HL-60 (cell line): ENCODE data around the gene ADAMTS16.

ENCODE experiments used
- DNase-seq, 2 experiments: peaks; one replicate each; pipeline ENCODE4 v3.0.0-alpha.2; 2010 to 2020; ENCODE audit warnings: low read depth in 1 of 2, low spot score in 1 of 2
- H3K27ac ChIP-seq: fragments of 250-450 bp; sonication (Bioruptor Pico); replicated peaks from 2 replicates; pipeline ENCODE4 v1.5.1; 2020; ENCODE audit warnings: mild to moderate bottlenecking, moderate library complexity
- H3K27me3 ChIP-seq: fragments of 250-450 bp; sonication (Bioruptor Pico); 2 replicates; pipeline ENCODE4 v1.5.1; 2021; ENCODE audit warnings: mild to moderate bottlenecking, moderate library complexity; ENCODE audit not compliant: insufficient read depth, poor library complexity, severe bottlenecking
- H3K4me3 ChIP-seq: replicated peaks from 2 replicates; pipeline ENCODE4 v1.5.1; 2011; ENCODE audit warnings: mild to moderate bottlenecking, control low read depth, low read length; ENCODE audit not compliant: insufficient read depth
- GABPA ChIP-seq: IDR thresholded peaks from 2 replicates; pipeline ENCODE4 v1.6.1; 2012; ENCODE audit warnings: low read depth
- POLR2AphosphoS5 ChIP-seq: IDR thresholded peaks from 2 replicates; pipeline ENCODE4 v1.6.1; 2012; ENCODE audit warnings: low read depth
- REST ChIP-seq: IDR thresholded peaks from 2 replicates; pipeline ENCODE4 v1.6.1; 2012; ENCODE audit warnings: low read depth; ENCODE audit not compliant: insufficient replicate concordance
- SPI1 ChIP-seq: IDR thresholded peaks from 2 replicates; pipeline ENCODE4 v1.6.1; 2012; ENCODE audit warnings: low read depth, mild to moderate bottlenecking, borderline replicate concordance
- TF ChIP-seq, protein P1 (sequence below): IDR thresholded peaks from one replicate; pipeline ENCODE4 v1.5.1; 2011; ENCODE audit warnings: low read length, control low read depth, inconsistent platforms; ENCODE audit not compliant: insufficient read depth

Gene ADAMTS16

DNA sequence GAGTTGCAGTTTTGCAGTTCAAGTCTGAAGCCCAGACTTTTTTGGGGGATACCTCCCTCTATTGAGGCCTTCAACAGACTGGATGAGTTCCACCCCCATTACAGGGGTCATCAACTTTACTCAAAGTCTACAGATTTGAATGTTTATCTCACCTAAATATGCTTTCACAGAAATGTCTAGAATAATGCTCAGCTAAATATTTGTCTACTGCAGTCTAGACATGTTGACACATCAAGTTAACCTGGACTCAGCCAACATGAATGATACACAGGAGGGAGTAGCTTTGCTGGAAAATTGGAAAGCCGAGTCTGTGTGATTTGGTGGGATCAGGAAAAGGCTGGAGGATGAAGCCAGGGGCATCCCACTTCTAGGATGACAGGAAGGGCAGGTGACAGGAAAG is 154.3 kb downstream of the ADAMTS16 start:
- no peak for DNase-seq
- Histone ChIP-seq H3K27me3 (peaks cover 2% of the 10 kb centered on the region), H3K27ac (no peak overlapping the region)

DNA sequence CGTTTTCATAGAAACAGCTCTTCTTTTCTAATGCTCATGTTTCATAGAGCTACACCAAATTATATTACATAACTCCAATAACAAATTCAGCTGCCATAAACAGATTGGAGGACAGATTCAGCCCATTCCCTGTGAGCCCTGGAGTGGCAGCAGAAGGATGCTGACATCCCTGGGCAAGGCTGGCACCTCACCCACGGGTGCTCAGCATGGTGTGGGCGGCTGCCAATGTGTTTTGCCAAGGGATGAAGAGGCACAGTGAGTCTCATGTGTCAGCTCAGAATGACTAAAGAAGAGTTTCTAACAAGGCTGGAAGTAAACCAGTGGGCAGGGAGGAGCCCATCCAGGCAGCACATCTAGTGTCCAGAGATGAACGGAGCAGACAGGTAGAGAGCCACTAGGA is 155.2 kb downstream of the ADAMTS16 start:
- DNase-seq = no peak
- TF ChIP-seq SPI1 (no peak), POLR2AphosphoS5 (no peak), GABPA (no peak), REST (no peak)
- TF ChIP-seq, protein P1, sequence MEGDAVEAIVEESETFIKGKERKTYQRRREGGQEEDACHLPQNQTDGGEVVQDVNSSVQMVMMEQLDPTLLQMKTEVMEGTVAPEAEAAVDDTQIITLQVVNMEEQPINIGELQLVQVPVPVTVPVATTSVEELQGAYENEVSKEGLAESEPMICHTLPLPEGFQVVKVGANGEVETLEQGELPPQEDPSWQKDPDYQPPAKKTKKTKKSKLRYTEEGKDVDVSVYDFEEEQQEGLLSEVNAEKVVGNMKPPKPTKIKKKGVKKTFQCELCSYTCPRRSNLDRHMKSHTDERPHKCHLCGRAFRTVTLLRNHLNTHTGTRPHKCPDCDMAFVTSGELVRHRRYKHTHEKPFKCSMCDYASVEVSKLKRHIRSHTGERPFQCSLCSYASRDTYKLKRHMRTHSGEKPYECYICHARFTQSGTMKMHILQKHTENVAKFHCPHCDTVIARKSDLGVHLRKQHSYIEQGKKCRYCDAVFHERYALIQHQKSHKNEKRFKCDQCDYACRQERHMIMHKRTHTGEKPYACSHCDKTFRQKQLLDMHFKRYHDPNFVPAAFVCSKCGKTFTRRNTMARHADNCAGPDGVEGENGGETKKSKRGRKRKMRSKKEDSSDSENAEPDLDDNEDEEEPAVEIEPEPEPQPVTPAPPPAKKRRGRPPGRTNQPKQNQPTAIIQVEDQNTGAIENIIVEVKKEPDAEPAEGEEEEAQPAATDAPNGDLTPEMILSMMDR = no peak
- H3K27me3 ChIP-seq = no peaks in the 10 kb centered on the region
- H3K4me3 ChIP-seq = no peak overlapping the region
- no peak overlapping the region for H3K27ac ChIP-seq

More for the DNA sequence above, 154.3 kb downstream of the ADAMTS16 start:
- H3K4me3 ChIP-seq = no peak overlapping the region
- no peak for TF ChIP-seq REST
- no peak for TF ChIP-seq POLR2AphosphoS5
- TF ChIP-seq GABPA = no peak
- no peak for TF ChIP-seq SPI1
- TF ChIP-seq, protein P1 = no peak

DNA sequence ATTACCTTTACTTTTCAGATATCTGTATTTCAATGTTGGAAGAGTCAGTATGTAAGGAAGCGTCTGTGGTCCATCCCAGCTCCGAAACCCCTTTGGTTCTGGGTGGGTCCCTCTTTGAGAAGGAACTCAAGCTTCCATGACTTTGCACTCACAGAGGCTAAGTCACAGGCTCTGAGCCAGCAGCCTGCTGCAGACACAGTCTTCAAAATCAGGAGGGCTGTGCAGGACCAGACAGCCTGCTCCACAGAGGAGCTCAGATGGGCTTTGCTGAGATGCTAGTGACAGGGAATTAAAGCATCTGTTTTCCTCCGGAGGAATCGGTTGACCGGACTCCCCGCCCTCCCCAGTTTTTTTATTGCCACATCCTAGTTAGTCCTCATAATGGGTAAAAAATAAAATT is 155.9 kb downstream of the ADAMTS16 start:
- Histone ChIP-seq H3K27ac (no peak overlapping the region), H3K4me3 (no peak overlapping the region), H3K27me3 (no peaks in the 10 kb centered on the region)
- TF ChIP-seq REST (no peak), GABPA (no peak), SPI1 (no peak), POLR2AphosphoS5 (no peak)
- TF ChIP-seq, protein P1 = no peak
- DNase-seq = no peak
